Pulmonary artery endothelial cell (primary cell): ENCODE results near the gene CSHL1. TPM values are rescaled to one million over a fixed set of nuclear protein-coding genes. Genes with fewer than 3 reads are reported as not detected.
"Not testable (repeated sequence)": the region's sequence is repeated elsewhere in the genome, so short reads cannot be mapped to it uniquely, and the experiment has no call there.

Experiments
- DNase-seq: peaks from one replicate; pipeline ENCODE4 v3.0.0-alpha.2; 2011; ENCODE audit warnings: low read depth, low spot score
- total RNA-seq: library from RNA; depleted of rRNA; stranded (reverse); fragments of >200 nt; gene quantifications from 2 replicates; pipeline ENCODE4 v1.2.3, GENCODE V29; 2014

Gene CSHL1
- total RNA-seq, 1 donor from 2014 or later = not detected

DNA sequence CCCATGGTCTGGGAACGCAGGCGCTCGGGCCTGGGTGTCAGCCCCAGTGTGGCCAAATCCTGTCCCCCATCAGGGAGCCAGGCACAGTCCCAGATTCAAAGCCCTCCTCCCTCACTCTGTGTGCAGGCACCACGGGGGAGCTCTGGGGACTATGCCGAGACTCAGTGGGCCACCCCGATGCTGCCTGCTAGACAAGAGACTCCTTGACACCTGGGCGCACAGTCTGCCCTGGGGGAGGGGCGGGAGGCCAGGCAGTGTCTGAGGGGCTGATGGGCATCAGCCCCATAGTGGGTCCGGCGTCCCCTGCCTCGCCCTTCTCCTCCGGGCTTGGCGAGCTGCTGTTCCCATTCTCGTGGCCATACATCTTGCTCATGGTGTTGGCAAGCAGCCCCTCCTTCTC is 29.5 kb upstream of the CSHL1 start:
- DNase-seq = no peak

DNA sequence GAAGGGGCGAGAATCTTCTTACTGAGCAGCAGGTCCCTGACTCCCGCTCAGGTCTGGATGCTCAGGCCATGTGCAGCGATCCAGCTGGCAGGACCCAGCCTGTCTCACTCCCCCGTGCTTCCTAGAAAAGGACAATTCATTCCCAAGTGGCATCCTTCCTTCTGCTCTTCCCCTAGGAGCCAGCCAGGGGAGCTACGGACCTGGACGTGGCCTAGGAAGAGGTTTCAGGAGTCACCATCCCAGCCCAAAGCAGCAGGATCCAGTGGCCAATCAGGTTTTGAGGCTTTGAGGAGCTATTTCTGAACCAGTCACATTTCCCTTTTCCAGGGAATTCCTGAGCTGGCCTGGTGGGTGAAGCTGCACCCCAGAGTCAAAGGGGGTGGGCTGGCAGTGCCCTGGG is 28.8 kb upstream of the CSHL1 start:
- DNase-seq = no peak

DNA sequence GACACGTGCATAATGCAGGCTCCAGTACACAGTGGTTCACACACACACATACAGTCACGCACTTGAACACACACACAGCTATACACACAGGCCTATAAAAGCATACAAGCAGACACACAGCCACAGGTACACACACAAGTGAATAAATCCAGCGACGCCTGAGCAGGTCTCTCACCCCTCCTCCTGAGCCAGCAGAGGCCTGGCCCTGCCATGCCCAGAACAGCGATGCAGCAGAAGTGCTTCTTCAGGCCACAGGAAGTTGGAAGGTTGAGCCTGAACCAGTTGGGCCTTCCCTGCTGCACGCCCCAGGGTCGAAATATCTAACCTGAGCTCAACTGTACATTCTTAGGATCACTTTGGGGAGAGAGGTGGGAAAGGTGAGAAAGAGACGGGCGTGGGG is 28.3 kb upstream of the CSHL1 start:
- DNase-seq = no peak

DNA sequence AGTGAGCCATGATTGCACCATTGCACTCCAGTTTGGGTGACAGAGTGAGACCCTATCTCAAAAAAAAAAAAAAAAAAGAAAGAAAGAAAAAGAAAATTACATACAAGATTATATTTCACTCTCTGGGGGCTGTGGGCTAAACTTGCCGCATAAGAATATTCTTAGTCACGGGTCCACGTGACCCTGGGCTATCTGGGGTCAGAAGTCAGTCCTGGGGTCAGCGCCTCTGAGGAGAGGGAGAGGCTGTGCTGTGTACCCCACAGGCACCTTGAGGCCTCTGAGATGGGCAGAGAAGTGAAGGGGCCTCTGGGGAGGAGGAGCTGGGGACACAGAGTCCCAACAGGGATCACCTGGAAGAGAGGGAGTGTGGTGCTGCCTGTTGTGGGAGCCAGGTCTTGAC is 26.9 kb upstream of the CSHL1 start:
- DNase-seq = no peak

DNA sequence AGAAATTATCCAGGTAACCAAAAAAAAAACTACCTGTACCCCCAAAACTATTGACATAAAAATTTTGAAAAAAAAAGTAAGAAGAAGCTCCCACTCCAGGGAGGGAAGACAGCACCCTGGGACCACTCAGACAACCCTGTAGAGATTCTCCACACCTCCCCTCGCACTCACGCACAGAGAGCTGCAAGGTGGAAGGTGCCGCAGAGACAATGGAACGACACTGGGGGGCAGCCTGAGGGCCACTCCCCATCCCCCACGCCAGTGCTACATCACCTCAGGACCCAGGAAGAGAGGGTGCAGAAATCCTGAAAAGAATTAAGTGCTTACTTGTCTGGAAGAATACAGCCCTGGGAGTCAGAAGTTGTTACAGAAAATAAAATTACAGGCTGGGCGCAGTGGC is 26.3 kb upstream of the CSHL1 start:
- no peak for DNase-seq

DNA sequence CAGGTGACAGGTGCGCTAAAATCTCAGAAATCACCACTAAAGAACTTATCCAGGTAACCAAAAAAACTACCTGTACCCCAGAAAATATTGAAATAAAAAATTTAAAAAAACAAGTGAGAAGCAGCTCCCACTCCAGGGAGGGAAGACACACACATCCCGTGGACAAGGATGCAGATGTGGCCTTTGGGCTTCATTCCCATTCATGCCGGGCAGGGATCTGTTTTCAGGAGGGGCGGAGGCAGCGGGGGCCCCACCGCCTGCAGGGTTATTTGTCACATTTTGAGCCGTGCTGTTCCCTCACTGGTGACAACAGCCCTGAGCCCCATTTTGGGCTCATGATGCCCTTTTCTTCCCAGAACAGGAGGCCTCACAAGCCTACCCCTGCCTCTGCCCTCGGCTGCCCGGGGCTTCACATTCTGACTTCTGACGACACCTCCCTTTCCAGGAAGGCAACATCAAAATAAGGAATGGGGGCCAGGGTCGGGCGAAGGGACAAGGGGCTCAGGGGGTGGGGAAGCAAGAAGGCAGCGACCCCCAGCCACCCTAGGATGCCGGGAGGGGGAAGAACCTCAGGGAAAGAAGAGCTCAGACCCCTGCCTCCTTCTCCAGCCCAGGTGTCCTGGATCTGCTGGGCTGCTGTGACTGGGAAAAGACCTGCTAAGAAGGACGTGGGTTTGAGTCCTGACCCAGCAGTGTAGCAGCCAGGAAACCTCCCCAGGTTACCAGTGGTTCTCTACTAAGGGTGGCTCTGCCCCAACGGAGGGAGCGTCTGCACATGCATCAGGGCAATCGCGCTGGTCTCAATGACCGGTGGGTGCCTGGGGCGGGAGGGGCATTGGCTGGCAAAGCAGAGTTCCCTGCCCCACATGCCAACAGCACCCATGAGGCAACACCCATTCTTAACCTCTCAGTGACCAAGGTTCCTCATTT is 23.4 kb upstream of the CSHL1 start:
- DNase-seq = no peak

DNA sequence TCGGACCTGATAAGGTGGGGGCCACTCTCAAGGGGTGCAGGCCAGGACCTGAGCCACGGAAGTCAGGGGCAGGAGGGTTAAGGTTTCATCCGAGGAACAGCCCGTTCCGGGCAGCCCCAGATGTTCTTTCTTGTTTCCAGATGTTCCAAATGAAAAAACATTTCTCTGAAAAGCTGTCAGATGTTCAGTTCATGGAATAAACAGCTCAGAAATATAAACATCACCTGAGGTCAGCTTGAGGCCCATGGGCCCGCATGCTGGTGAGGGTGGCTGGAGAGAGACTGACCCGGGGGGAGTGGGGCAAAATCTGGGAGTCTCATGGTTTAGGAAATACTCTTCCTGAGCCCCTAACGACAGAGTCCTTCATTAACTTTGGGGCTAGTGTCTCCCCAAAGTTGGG is 22.5 kb upstream of the CSHL1 start:
- no peak for DNase-seq

DNA sequence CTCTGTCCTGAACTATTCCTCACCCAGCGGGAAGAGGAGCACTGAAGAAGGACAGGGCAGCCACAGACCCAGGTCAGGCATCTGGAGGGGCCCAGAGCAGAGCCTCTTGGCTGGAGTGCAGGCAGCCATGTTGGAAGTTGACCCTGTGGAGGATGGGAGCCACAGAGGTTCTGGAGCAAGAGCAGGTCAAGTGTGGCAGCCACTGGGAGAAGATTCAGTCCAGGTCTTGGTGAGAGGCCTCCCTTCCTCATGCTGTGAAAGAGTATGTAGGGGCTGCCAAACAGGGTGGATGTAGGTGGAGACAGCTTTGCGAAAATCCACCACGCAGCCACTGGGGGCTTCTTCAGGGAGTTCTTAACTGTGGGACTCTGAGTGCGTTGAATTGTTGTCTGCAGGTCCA is 21.7 kb upstream of the CSHL1 start:
- no peak for DNase-seq

DNA sequence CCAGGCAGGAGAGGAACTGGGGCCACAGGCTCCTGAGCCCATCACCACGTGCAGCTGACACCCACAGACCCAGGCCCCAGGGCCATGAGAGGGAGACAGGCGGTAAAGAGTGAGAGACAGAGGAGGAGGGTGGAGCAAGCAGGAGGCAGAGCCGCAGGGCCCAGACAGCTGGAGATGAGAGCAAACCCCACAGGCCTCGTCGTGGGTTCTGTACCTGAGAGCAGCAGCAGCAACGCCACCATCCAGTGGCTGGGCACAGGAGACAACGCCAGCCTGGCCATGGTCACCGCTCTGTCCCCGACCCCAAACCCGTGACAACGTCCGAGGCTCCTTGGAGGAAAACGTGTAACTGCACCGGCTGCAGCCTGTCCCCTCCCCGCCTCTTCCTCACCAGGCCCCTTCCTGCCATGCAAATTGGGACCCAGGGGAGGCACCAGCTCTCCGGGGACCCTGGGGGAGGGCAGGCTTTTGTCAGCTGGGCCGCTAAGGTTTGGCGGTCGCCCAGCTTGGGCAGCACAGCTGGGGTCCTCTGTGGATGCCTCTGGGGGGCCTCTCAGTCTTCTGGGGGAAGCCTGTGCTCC is 21.0 kb upstream of the CSHL1 start, which contains the start of gene CD79B:
CD79B (minus strand) TSS at position 351 of the 581 bp plus-strand sequence; CDS start at position 281, 70 bp downstream.
- DNase-seq = no peak

DNA sequence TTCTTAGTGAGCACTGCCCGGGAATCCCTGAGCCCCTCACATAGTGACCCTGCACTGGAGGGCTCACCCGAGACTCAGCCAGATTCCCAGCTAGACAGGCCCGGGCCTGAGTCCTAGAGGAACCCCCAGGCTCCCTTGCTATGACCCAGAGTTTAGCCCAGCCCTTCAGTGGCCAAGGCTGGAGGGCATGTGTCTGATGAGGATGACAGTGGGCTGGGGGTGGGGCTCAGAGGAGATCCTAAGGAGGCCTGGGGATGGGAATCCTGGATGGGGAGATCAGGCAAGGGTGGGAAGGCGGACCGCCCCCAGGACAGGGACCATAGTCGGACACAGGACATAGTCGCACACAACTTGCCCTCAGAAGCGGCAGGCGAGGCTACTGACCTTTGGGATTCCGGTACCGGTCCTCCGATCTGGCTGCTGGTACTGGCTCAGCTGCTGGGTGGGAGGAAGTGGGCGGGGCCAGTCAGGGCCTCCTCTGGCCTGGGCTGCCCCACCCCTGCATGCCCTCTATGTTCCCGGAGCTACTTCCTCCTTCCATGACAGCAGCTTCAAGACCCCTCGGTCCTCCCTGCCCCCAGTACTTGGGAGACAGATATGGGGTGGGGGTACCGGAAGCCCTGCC is 20.0 kb upstream of the CSHL1 start:
- DNase-seq = no peak

DNA sequence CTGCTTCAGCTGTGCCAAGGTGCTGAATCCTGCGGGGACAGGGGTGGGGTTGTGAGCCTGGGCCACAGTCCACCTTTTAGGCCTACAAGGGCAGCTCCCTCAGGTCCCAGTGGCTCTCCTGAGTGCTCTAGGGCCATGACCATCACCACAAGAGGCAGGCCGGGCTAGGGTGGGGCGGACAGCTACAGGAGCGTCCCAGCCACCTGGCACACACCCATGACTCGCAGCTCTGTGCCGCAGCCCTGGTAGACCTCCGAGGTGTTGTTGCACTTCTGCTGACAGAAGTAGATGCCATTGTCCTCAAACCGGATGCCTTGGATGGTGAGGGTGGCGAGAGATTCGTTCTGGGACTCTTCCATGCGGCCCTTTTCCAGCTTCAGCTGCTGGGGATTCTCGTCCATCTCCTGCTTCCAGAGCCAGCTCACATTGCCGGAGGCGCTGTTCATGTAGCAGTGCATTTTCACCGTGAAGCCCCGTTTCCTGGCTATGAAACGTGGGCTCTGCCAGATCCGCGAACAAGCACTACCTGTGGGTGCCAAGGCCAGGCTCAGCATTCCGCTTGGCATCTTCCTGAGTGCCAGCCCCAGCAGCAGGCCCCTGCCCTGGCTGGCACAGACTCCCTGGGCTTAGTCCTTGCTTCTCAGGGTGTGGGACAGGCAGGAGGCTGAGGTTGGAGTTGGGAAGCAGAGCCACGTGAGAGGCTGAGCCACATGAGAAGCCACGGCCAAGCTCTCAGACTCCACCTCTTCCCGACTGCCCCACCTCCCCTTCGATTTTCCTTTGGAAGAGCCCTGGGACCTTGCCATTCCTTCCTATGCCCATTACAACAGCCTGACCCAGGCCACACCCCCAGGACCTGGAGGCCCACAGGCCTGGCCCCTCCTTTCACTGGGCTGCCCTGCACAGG is 19.1 kb upstream of the CSHL1 start:
- no peak for DNase-seq

DNA sequence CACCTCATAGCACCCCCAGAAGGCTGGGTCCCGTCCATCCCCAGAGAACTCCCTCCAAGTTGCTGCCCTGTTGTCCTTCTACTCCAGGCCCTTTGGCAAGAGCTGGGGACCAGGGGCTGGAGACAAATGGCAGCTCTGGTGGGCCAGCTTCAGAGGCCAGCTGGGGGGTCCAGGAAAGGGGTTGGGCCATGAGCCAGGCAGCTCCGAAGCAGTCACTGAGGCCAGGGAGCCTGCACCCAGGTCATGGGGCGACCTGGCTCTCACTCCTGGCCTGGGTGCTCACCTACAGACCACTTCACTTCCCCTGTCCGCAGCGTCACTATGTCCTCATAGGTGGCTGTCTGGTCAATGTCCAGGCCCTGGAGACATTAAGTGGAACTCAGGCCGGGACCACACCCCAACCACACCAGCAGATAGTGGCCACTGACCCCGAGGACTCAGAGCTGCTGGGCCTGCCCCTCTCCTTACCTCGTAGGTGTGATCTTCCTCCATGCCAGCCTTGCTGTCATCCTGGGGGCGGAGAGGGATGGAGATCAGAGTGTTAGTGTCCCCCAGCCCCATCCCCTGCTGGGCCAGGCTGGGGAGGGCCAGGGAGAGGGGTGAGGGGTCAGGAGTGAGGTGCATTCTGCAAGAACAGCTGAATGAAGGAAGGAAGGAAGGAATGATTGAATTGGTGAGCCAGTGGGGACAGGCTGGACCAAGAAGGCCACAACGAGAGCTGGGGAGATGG is 18.1 kb upstream of the CSHL1 start:
- DNase-seq = no peak

DNA sequence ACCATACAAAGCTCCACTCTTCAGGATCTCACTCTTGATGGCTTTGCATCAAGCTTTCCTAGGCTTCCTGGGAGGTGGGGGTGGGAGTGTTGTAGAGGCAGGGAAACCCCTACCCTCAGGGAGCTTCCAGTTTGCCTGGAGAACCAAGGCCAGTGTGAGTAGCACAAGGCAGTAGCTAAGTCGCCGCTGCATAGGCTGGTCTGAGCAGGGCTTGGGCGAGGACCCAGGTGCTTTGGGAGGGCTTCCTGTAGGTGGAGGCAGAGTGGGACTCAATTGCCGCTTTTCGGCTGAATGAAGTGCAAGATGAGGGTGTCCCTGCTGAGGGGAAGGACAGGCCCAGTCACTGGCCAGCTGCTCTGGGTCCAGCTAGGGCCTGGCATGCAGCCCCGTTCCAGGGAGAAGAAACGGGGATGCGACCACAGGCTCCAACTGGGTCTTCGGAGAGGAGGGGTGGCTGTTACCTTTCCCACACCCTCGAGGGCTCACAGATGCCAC is 17.2 kb upstream of the CSHL1 start:
- DNase-seq = no peak

DNA sequence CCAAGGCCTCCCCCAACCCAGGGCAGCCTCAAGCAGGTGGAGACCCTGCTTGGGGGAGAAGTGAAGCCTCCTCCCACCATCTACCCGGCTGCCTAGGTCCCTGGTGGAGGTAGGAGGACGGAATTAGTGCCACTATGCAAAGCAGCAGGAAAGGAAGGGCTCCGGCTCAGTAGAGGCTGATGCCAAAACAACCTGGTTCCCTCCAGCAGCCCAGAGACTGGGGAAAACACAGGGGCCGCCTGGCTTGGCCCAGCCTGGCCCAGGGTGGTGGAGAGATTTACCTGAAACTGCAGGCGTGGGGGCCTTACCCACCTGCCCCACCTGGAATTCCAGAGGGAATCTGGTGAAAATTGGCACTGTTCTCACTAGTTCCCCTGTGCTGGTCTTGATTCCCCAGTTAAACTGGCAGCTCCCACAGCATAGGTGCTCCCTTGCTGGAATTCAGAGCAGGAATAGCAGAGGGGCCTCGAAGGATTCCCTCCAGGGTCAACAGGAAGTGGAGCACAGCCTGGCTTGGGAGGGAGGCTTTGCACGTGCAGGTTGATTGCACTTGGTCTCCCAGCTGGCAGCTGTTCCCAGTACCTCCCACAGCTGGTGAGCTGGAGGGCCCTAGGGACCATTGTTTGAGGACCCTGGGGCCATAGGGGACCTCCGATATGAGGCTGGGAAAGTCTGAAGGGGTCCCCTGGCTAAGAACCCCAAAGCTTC is 16.6 kb upstream of the CSHL1 start:
- DNase-seq = no peak

DNA sequence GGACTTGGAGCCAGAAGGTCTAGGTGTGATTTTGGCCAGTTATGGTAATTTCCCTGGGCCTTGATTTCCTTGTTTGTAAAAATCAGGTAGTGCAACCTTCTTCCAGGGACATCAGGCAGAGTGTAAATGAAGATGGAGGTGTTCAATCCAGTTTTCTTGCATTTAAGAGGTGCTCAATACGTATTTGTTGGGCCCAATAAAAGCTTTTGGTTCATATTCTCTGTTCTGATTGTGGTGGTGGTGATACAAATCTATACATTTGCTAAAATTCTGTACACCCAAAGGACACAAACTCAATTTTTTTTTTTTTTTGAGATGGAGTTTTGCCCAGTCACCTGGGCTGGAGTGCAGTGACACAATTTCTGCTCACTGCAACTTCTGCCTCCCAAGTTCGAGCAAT is 15.1 kb upstream of the CSHL1 start:
- no peak for DNase-seq

DNA sequence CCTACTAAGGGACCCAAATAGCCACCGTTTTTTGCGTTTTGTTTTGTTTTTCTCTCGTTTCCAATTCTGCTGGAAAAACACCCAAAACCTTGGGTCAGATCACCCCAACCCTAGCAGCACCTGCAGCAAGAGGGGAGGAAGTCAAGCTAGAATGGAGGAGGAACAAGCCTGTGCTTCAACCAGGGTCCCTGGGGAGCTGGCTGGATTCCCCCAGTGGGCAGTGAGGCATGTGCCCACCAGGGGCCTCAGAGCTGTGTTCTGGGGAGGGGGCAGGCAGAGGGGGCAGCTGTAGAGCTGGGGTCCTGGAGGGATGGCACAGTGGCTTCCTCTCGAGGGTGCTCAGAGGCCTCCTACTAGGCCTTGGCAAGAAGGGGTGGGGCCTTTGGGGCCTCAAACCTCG is 14.6 kb upstream of the CSHL1 start:
- DNase-seq = no peak

DNA sequence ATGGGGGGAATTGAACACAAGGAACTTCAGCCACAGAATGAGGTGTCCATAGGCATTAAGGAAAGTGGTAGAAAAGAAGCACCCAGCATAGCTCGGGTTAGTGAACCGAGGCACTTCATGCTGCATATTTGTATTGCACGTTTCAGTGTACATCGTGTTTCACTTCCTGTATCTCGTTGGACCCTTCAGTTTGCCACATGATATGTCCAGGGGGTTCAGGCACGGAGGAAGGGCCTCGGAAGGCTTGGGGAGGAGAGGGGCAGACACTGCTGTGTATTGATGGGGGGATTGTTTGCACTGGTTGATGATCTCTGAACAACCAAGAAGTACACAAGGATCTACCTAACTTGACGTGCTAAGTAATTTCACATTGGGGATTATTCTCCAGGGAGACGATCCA is 11.3 kb upstream of the CSHL1 start:
- DNase-seq = not testable (repeated sequence)

DNA sequence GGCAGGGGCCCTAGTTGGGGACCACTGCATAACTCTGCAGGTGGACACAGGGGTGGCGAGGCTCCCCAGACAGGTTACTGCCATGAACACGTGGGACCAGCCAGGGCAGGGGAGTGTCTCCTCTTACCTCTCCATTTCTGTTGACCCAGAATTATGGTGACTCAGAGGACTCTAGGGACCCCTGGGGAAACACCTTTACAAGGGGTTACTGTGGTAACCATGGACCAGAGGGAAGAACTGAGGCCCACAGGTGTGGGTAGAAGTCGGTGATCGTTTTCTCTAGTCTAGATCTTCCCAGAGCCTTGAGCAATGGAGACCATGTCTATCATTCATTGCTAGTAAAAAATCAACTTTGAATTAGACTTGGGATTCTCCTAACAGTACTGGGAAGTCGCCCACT is 9.7 kb upstream of the CSHL1 start:
- not testable (repeated sequence) for DNase-seq

DNA sequence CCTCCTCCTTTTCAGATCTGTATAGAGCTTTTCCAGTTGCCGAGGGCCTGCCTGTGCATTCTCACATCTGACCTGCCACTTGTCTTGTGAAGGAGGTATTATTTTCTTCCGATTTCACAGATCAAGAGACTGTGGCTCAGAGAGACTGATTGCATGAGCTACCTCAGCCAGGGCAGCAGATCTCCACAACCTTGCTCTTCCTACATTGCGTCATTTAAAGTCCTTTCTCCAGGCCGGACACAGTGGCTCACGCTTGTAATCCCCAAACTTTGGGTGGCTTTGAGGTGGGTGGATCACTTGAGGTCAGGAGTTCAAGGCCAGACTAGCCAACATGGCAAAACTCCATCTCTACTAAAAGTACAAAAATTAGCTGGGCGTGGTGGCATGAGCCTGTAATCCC is 9.0 kb upstream of the CSHL1 start:
- DNase-seq = not testable (repeated sequence)

DNA sequence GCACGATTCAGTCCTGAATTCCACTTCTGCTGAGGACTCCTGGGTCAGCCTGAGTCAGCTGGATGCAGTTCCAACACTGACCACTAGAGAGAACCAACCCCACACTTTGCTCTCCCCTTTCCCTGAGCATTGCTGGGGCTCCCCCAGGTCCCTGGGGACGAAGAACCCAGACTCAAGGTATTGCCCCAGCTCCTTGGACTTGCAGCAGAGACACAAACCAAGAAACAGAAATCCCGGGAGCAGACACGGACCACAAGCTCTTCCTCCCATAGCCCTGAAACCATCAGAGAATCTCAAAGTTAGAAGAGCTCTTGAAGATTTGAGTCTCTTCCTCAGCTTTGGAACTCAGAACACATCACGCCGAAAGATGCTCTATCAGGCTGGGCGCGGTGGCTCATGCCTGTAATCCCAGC is 8.3 kb upstream of the CSHL1 start:
- peak; percentile 15 for DNase-seq
